CD4-positive, alpha-beta T cell treated with Interleukin-17A for 1 hour (primary cell): ENCODE results near the gene CD1E.
"Not testable (repeated sequence)": the region's sequence is repeated elsewhere in the genome, so short reads cannot be mapped to it uniquely, and the experiment has no call there.

Experiments
- DNase-seq: peaks from one replicate; pipeline ENCODE4 v3.0.0-alpha.2; 2020

Gene CD1E

GRCh38 chr1:158366783-158367182, 13.1 kb downstream of the CD1E start:
- DNase-seq = no peak

- no peak for DNase-seq
Observed at GRCh38 chr1:158371188-158371953, 17.7 kb downstream of the CD1E start.

GRCh38 chr1:158374101-158374500, 20.4 kb downstream of the CD1E start:
- DNase-seq = not testable (repeated sequence)

- DNase-seq = no peak
Observed at GRCh38 chr1:158374860-158375259, 21.2 kb downstream of the CD1E start.

GRCh38 chr1:158390331-158390730, 36.6 kb downstream of the CD1E start:
- DNase-seq = no peak

- no peak for DNase-seq
Observed at GRCh38 chr1:158391099-158391498, 37.4 kb downstream of the CD1E start.

- DNase-seq = no peak
Observed at GRCh38 chr1:158393476-158393875, 39.8 kb downstream of the CD1E start.

- no peak for DNase-seq
Observed at GRCh38 chr1:158396646-158397045, 43.0 kb downstream of the CD1E start.

GRCh38 chr1:158398818-158399514, 45.3 kb downstream of the CD1E start, which contains the start of gene OR10T2:
OR10T2 (minus strand) TSS chr1:158399466; CDS start chr1:158399466, 0 bp downstream.
- no peak for DNase-seq

GRCh38 chr1:158400871-158401270, 47.2 kb downstream of the CD1E start:
- no peak for DNase-seq

- DNase-seq = no peak
Observed at GRCh38 chr1:158407092-158407491, 53.4 kb downstream of the CD1E start.
